NCI-H1105 (cell line): ENCODE results near the gene PLA2G4A.
A peak's percentile ranks its signal among the peaks of the same experiment; 100 is the strongest.

ENCODE experiments used
- DNase-seq: peaks from one replicate; lab custom pipeline; 2025; lab: John Stamatoyannopoulos, UW

Gene PLA2G4A

GRCh38 chr1:186977266-186977957, 148.7 kb downstream of the PLA2G4A start:
- DNase-seq: no peak

- no peak for DNase-seq
These were observed 150.1 kb downstream of the PLA2G4A start for GRCh38 chr1:186978596-186979556.

GRCh38 chr1:186980400-186980799, 151.7 kb downstream of the PLA2G4A start:
- DNase-seq: no peak

GRCh38 chr1:186982116-186982515, 153.4 kb downstream of the PLA2G4A start:
- DNase-seq: no peak

- no peak for DNase-seq
These were observed 154.6 kb downstream of the PLA2G4A start for GRCh38 chr1:186983327-186983726.

- DNase-seq: no peak
These were observed 156.2 kb downstream of the PLA2G4A start for GRCh38 chr1:186984959-186985358.

GRCh38 chr1:186985889-186986491, 157.2 kb downstream of the PLA2G4A start:
- peak; percentile 68 for DNase-seq

- no peak for DNase-seq
These were observed 158.3 kb downstream of the PLA2G4A start for GRCh38 chr1:186987065-186987464.

GRCh38 chr1:186987769-186988168, 159.0 kb downstream of the PLA2G4A start:
- no peak for DNase-seq

- no peak for DNase-seq
These were observed 165.2 kb downstream of the PLA2G4A start for GRCh38 chr1:186993996-186994395.

GRCh38 chr1:186994897-186995296, 166.1 kb downstream of the PLA2G4A start:
- no peak for DNase-seq

- no peak for DNase-seq
These were observed 168.1 kb downstream of the PLA2G4A start for GRCh38 chr1:186996816-186997215.

- no peak for DNase-seq
These were observed 169.1 kb downstream of the PLA2G4A start for GRCh38 chr1:186997877-186998276.

- DNase-seq: no peak
These were observed 170.8 kb downstream of the PLA2G4A start for GRCh38 chr1:186999506-186999905.

- no peak for DNase-seq
These were observed 172.6 kb downstream of the PLA2G4A start for GRCh38 chr1:187001198-187001889.

- no peak for DNase-seq
These were observed 174.6 kb downstream of the PLA2G4A start for GRCh38 chr1:187003353-187003752.

GRCh38 chr1:187006896-187007295, 178.1 kb downstream of the PLA2G4A start:
- DNase-seq: no peak

GRCh38 chr1:187009320-187009719, 180.6 kb downstream of the PLA2G4A start:
- DNase-seq: no peak

- no peak for DNase-seq
These were observed 182.0 kb downstream of the PLA2G4A start for GRCh38 chr1:187010571-187011309.

GRCh38 chr1:187013582-187014200, 184.9 kb downstream of the PLA2G4A start:
- no peak for DNase-seq

GRCh38 chr1:187018291-187018690, 189.5 kb downstream of the PLA2G4A start:
- no peak for DNase-seq
